AG09319 (cell line): Measurements from ENCODE around the gene SH3BGR.

Experiments
- DNase-seq: peaks from one replicate; pipeline ENCODE4 v3.0.0-alpha.2; 2010; ENCODE audit warnings: low read depth; ENCODE audit errors: extremely low read depth
- CTCF ChIP-seq: IDR thresholded peaks from 2 replicates; pipeline ENCODE4 v1.5.1; 2011; ENCODE audit warnings: low read depth, mild to moderate bottlenecking, inconsistent platforms, low read length, moderate library complexity

Gene SH3BGR

DNA sequence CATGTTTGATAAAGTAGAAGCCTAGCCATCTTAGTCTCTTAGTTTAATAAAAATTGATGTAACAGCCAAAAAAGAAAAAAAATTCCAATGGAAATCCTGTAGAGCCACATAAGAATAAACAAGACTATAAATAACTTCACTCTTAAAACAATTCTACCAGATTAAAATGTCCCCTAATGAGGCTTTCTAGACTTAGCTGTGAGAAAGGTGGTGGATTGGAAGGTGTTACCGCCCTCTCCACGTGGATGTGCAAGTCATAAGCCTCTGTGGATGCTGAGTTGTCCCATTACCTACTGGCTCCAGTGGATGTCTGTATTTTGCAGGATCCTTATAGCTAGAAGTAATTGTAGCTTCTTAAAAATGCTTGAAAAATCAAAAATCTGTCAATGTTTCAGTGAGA, 20.8 kb upstream of the SH3BGR start:
- TF ChIP-seq CTCF, result no peak
- DNase-seq, result no peak

GRCh38 chr21:39434950-39435349, 16.8 kb upstream of the SH3BGR start:
- DNase-seq, result no peak
- no peak for TF ChIP-seq CTCF

GRCh38 chr21:39439232-39439631, 12.5 kb upstream of the SH3BGR start:
- no peak for TF ChIP-seq CTCF
- DNase-seq, result no peak

DNA sequence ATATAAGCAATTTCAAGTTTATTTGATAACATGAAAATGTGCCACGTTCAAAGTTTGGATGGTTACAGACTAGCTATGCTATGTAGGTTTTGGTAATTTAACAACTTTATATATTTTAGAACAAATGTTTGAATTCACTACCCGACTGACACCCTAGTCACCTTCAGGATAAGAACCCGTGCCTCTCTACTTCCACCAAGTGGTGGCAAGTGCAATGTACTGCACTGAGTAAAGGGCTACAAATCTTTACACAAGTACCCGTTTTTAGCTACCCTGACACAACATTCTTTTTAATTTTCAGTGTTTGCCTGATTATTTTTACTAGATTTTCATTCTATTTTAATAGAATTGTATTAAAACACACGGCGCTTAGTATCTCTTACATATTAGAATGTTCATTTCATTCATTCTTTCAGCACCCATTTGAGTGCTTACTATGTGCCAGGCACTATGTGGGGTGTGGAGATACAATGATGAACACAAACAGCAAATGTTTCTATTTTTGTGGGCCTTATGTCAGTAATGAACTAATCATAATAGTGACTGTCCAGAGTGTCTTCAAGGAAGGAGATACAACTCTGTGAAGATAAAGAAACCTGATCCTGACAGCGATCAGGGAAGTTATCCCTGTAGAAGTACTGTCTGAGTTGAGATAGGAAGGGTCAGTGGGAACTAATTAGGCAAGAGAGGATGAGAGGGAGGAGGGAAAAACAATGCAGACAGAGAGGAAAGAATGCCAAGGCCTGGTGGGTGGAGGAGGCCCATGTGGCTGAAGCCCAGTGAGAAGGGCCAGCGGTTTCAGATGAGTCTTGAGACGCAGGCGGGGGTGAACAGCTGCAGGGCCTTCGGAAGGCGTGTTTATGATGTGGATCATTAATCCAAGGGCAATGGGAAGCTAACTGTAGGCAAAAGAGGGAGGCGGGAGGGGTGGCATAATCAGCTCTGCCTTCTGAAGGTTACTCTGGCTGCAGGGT, 10.0 kb upstream of the SH3BGR start:
- no peak for DNase-seq
- peak; percentile 81 for TF ChIP-seq CTCF

GRCh38 chr21:39444421-39445180, 7.2 kb upstream of the SH3BGR start:
- DNase-seq, result no peak
- no peak for TF ChIP-seq CTCF

DNA sequence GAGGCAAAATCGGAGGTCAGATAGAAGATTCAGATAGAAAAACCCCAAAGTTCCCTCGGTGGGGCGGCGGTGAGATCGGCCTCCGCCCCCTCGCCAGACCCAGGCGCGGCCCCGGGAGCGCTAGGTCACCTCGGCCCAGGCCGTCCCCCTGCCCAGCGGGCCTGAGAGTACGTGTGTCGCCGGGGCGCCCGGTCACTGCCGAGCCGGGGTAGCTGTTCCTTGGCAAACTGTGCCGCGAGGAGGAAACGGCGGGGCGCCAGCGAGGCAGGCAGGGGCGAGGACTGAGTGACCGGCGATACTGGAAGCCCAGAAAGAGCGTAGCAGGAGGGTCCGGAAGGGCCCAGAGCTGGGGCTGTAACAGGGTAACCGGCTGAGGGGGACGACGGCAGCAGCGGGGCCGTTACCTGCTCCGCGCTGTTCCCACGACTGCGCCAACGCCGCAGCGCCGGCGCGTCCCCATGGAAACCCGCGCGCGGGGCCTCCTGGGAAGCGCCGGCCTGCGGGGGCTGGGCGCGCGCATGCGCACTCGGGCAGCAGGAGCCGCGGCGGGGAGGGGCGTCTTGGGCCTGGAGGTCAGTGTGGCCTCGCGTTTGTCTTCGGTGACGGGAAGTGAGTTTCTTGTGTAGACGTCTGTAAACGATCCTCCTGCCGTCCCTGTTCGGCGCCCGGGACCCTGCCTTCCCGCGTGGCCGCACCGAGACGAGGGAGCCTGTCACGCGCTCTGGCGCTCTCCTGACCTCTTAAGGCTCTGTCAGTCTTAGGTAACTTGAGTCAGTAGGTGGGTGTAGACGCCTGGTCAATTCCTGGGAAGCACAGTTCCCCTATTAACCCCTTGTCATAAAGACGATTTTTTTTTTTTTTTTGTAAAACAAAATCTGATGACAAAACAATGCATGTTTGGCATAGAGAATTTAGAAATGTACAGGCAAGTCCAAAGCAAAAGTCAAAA, 6.2 kb upstream of the SH3BGR start, which contains the start of gene LCA5L:
Gene LCA5L, minus strand, starts transcription at position 458 of the 949 bp plus-strand sequence. CDS start 17,285 bp downstream, outside the sequence.
- peak; percentile 24 for TF ChIP-seq CTCF
- DNase-seq, result peak; percentile 71
